GM21381 (cell line): ENCODE measurements around the gene PITX3.
A peak's percentile ranks its signal among the peaks of the same experiment; 100 is the strongest.
"Not testable (repeated sequence)": the region's sequence is repeated elsewhere in the genome, so short reads cannot be mapped to it uniquely, and the experiment has no call there.

Experiments used
- ATAC-seq: cut with Tn5 transposase; IDR thresholded peaks from one replicate; pipeline ENCODE4 v1.9.1; 2021; ENCODE audit warnings: mild to moderate bottlenecking, moderate library complexity; ENCODE audit not compliant: unreplicated experiment

PITX3 gene

GRCh38 chr10:102229810-102230263 is 11.5 kb downstream of the PITX3 start:
- ATAC-seq, result no peak

- ATAC-seq, result no peak
Observed at GRCh38 chr10:102227050-102227449, 14.3 kb downstream of the PITX3 start.

- ATAC-seq, result no peak
Observed at GRCh38 chr10:102226542-102226870, 14.8 kb downstream of the PITX3 start.

GRCh38 chr10:102225646-102226541 is 15.4 kb downstream of the PITX3 start, which contains the start of gene ELOVL3:
Gene ELOVL3 (plus strand): TSS chr10:102226299. CDS start chr10:102226549, 250 bp downstream.
- peak; percentile 74 for ATAC-seq

- no peak for ATAC-seq
Observed at GRCh38 chr10:102222797-102223196, 18.5 kb downstream of the PITX3 start.

GRCh38 chr10:102220612-102221011 is 20.7 kb downstream of the PITX3 start:
- no peak for ATAC-seq

GRCh38 chr10:102219370-102219769 is 21.9 kb downstream of the PITX3 start:
- no peak for ATAC-seq

GRCh38 chr10:102213599-102213998 is 27.7 kb downstream of the PITX3 start:
- not testable (repeated sequence) for ATAC-seq

- no peak for ATAC-seq
Observed at GRCh38 chr10:102211615-102212299, 29.6 kb downstream of the PITX3 start.

- no peak for ATAC-seq
Observed at GRCh38 chr10:102208311-102209035, 32.8 kb downstream of the PITX3 start.

GRCh38 chr10:102202386-102202785 is 38.9 kb downstream of the PITX3 start:
- ATAC-seq, result no peak

GRCh38 chr10:102200751-102201640 is 40.3 kb downstream of the PITX3 start:
- no peak for ATAC-seq

GRCh38 chr10:102198027-102198426 is 43.3 kb downstream of the PITX3 start:
- no peak for ATAC-seq

GRCh38 chr10:102196893-102197292 is 44.4 kb downstream of the PITX3 start:
- ATAC-seq, result no peak

- ATAC-seq, result no peak
Observed at GRCh38 chr10:102195296-102195870, 45.9 kb downstream of the PITX3 start.

GRCh38 chr10:102191956-102192355 is 49.4 kb downstream of the PITX3 start:
- ATAC-seq, result no peak

GRCh38 chr10:102188941-102189898 is 52.1 kb downstream of the PITX3 start:
- ATAC-seq, result not testable (repeated sequence)

- ATAC-seq, result no peak
Observed at GRCh38 chr10:102188298-102188940, 52.9 kb downstream of the PITX3 start.
